ENCODE data around the gene FGG. TPM values are rescaled to one million over a fixed set of nuclear protein-coding genes. Genes with fewer than 3 reads are reported as not detected.
A peak's percentile ranks its signal among the peaks of the same experiment; 100 is the strongest.

Gene FGG
- total RNA-seq, 1 experiment from 2014 or later: not detected

- no peak for DNase-seq (ENCODE audit: low read depth)
Observed at GRCh38 chr4:154586296-154587033, 26.0 kb downstream of the FGG start.

- DNase-seq (ENCODE audit: low read depth): no peak
Observed at GRCh38 chr4:154585369-154586018, 27.0 kb downstream of the FGG start.

GRCh38 chr4:154584259-154584658, 28.2 kb downstream of the FGG start:
- no peak for DNase-seq (ENCODE audit: low read depth)

DNA sequence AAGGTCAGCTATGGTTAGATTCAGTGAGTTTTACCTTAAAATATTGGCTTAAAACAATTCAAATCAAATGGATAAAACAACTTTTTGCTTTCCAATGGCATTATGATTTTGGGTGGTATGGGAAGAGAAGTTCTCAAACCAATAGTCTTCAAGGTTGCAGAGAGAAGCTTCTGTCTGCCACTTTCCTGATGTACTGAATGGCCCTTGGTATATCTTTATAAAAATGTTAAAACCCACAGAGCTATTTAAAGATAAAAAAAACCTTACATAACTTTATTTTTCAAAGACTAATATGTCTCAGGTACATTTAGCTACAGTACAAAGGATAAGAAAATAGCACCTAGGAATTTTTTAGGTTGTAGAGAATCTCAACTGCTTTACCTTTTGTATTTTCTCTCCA, 28.8 kb downstream of the FGG start:
- no peak for DNase-seq (ENCODE audit: low read depth)

DNA sequence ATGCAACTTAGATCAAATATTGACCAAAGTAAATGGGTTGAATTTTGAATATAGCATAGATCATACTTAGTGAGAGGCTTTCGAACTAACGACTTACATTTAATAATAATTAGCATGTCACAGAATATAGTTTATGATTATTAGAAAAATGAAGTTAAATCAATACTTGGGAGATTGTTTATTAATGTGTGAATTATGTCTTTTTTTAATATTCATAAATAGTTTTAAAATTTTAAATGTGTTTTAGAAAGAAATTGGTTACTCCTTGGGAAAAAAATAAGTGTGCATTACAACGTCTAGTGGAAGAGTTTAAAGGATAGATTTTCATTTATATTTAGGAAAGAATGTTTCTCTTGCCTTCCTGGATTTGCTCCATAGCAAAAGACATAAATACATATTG, 29.2 kb downstream of the FGG start:
- no peak for DNase-seq (ENCODE audit: low read depth)

DNA sequence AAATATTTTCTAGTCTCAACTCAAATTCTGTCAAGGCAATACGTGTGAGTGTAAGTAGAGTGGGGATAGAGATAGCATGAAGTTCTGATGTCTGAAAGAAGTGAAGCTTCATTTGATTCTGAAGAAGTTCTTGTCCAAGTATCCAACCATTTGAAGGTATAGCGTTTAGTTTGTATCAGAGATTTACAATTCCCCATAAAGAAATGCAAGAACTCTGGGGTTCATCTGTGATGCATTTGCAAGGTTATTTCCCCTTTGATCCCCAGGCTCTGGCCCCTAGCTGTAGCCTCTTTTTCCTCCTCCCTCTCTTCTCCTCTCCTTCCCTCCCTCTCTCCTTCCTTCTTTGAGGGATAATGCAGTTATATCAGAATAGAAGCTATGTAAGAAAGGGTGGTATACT, 29.7 kb downstream of the FGG start:
- no peak for DNase-seq (ENCODE audit: low read depth)

DNA sequence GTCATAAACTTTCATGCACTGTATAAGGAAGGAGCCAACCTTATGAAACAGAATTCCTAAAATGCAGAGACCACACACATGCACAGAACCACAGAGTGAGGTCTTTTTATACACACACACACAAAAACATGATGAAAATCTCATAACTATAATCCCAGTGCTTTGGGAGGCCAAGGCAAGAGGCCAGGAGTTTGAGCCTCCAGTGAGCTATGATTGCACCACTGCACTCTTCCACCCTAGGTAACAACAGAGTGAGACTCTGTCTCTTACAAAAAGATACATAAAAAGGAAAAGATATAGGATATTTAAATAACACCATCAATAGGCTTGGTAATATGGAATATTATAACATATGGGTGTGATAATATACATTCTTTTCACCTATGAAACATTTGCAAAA, 32.5 kb downstream of the FGG start:
- no peak for DNase-seq (ENCODE audit: low read depth)

GRCh38 chr4:154578919-154579318, 33.5 kb downstream of the FGG start:
- no peak for DNase-seq (ENCODE audit: low read depth)

GRCh38 chr4:154577324-154577723, 35.1 kb downstream of the FGG start:
- DNase-seq (ENCODE audit: low read depth): no peak

DNA sequence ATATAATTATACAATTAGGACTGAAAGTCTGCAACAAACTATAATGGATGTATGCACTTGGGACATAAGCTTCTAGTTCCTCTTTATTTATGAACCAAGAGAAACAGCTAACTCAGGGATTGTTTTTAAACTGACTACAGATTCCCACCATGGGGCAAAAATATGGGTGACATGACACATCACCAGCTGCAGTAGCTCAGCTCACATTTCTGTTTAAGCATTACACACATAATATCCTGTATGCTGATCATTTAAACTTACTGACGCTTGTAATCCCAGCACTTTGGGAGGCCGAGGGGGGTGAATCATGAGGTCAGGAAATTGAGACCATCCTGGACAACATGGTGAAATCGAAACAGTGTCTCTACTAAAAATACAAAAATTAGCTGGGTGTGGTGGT, 38.1 kb downstream of the FGG start:
- DNase-seq (ENCODE audit: low read depth): no peak

DNA sequence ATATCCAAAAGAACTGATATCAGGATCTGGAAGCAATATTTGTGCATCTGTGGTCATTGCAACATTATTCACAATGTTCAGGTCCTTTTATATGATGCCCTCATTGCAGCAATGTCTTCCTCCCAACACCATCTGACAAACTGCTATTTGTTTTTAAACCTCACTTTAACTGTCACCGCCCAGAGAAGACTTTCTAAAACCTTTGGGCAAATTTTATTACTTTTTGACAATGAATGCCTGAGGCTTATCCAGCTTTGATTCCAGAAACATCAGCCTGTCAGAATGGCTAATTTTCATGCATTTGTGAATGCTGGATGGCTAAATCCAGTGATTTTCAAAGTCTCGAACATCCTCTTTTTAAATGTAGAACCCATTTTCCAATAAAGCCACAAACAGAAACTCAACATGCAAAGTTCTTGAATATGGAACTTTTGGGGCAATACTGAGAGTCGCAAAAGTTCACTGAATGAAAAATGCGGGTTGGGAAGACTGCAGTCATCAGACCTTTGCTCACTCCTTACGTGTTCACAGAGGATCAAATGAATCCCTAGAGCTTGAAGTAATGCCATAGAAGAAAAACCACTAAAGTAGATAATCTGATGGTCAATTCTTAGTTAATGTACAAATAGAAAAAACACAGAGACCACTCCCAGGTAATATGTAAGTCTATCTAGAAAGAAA, 39.1 kb downstream of the FGG start:
- no peak for DNase-seq (ENCODE audit: low read depth)

- DNase-seq (ENCODE audit: low read depth): no peak
Observed at GRCh38 chr4:154569584-154569983, 42.9 kb downstream of the FGG start.

GRCh38 chr4:154569028-154569427, 43.4 kb downstream of the FGG start:
- no peak for DNase-seq (ENCODE audit: low read depth)

DNA sequence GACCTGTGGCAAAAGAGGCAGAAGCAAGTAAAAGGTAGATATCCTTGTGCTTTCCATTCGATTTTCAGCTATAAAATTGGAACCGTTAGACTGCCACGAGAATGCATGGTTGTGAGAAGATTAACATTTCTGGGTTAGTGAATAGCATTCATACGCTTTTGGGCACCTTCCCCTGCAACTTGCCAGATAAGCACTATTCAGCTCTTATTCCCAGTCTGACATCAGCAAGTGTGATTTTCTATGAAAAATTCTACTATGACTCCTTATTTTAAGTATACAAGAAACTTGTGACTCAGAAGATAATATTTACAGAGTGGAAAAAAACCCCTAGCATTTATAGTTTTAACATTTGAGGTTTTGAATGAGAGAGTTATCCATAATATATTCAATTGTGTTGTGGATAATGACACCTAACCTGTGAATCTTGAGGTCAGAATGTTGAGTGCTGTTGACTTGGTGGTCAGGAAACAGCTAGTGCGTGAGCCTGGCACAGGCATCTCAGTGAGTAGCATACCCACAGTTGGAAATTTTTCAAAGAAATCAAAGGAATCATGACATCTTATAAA, 45.7 kb downstream of the FGG start:
- no peak for DNase-seq (ENCODE audit: low read depth)

DNA sequence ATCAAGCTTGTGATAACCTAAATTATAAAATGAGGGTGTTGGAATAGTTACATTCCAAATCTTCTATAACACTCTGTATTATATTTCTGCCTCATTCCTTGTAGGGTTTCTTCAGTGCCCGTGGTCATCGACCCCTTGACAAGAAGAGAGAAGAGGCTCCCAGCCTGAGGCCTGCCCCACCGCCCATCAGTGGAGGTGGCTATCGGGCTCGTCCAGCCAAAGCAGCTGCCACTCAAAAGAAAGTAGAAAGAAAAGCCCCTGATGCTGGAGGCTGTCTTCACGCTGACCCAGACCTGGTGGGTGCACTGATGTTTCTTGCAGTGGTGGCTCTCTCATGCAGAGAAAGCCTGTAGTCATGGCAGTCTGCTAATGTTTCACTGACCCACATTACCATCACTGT, 46.8 kb downstream of the FGG start:
- DNase-seq (ENCODE audit: low read depth): no peak

- DNase-seq (ENCODE audit: low read depth): no peak
Observed at GRCh38 chr4:154564311-154564710, 48.1 kb downstream of the FGG start.

DNA sequence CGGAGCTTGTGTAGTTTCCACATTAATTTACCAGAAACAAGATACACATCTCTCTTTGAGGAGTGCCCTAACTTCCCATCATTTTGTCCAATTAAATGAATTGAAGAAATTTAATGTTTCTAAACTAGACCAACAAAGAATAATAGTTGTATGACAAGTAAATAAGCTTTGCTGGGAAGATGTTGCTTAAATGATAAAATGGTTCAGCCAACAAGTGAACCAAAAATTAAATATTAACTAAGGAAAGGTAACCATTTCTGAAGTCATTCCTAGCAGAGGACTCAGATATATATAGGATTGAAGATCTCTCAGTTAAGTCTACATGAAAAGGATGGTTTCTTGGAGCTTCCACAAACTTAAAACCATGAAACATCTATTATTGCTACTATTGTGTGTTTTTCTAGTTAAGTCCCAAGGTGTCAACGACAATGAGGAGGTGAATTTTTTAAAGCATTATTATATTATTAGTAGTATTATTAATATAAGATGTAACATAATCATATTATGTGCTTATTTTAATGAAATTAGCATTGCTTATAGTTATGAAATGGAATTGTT, 49.7 kb downstream of the FGG start, which contains the start of gene FGB:
Gene FGB (plus strand): TSS at position 315 of the 558 bp plus-strand sequence. CDS start 8 bp downstream, at position 323.
- no peak for DNase-seq (ENCODE audit: low read depth)

DNA sequence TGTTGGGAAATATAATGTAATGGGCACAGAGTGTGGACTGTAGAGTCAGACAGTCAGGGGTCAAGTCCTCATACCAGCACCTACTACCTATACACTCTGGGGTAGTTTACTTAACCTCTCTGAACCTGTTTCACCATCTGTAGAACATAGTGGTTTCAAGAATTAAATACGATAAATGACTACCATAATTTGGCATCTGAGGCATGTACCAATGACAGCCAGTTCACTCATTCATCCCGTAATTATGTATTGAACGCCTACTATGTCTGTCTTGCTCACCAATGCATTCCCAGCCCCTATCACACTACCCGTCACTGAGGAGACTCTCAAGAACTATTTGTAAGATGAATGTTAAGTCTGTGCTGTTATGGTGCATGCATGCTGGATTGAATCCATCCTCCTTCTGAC, 51.6 kb downstream of the FGG start:
- peak; percentile 30 for DNase-seq (ENCODE audit: low read depth)

DNA sequence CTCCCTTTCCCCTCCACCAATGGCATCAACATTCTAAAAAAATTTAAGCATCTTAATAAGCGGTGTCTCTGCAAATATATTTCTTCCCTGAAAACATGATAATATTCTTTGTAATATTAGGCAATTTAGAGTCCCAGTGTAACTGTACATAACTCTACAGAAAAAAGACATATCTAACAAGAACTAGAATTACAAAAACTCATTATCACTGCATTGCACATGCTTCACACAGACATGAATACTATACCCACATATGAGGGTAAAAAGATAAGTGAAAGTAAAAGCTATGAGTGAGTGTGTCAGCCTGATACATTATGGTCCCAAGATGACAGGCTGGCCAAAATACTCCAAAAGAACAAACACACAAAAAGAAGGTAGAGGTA, 52.0 kb downstream of the FGG start:
- no peak for DNase-seq (ENCODE audit: low read depth)

- peak; percentile 32 for DNase-seq (ENCODE audit: low read depth)
Observed at GRCh38 chr4:154559494-154560418, 52.7 kb downstream of the FGG start.

- no peak for DNase-seq (ENCODE audit: low read depth)
Observed at GRCh38 chr4:154559141-154559493, 53.3 kb downstream of the FGG start.

All from Daoy (cell line).